ENCODE results near the gene GZMM. TPM values are rescaled to one million over a fixed set of nuclear protein-coding genes. Genes with fewer than 3 reads are reported as not detected.

The GZMM gene
- total and polyA plus RNA-seq, 4 donors = 0.74 to 3.0 (median 2.5) TPM

DNA sequence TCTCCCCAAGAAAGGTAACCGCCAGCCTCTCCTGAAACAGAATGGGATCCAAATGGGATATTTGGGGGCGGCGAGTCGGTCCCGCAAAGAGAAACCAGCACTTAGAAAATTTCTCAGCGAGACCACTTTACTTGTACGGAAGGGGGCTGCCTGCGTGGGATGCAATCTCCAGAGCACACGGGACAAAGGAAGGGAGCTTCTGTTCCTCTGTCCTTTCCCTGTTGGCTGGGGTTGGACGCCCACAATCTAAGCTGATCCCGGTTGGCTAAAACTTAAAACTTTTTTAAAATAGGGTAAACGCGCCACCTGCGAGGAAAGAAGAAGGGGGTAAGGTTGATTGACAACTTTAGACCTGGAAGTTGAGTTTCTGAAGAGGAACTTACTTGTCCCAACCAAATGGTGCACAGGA is 27.7 kb downstream of the GZMM start:
- DNase-seq = peak; percentile 61 to 76 (median 65)
- H3K9me3 ChIP-seq (ENCODE audit: control insufficient read depth in 4 of 4, insufficient read depth in 3 of 4, low read length in 3 of 4) = no peaks in the 10 kb centered on the region
- WGBS, 2 donors = 1% methylated on average over 14 of the region's 14 CpGs
- peaks cover 0 to 35% (median 18%) of the 10 kb centered on the region in 5 donors for H3K4me1 ChIP-seq (ENCODE audit: control insufficient read depth in 5 of 5, insufficient read depth in 5 of 5, low read length in 5 of 5)
- peak overlapping the region; percentile 7 to 76 for H3K27ac ChIP-seq (ENCODE audit: low read depth in 1 of 2, low read length in 1 of 2)
- H3K9ac ChIP-seq (ENCODE audit: insufficient read depth in 1 of 2, low read length in 2 of 2) = peak overlapping the region; percentile 77 to 85
- no peak for ATAC-seq (ENCODE audit: insufficient read depth, low FRiP score)
- H3K4me3 ChIP-seq = peak overlapping the region; percentile 5
- H3K36me3 ChIP-seq (ENCODE audit: control insufficient read depth in 4 of 4, insufficient read depth in 4 of 4, low read length in 4 of 4) = peaks cover 0 to 3% (median 0%) of the 10 kb centered on the region in 4 donors
- no peaks in the 10 kb centered on the region for H3K27me3 ChIP-seq (ENCODE audit: control insufficient read depth in 3 of 3, insufficient read depth in 3 of 3, low read length in 2 of 3)
- no peak for TF ChIP-seq CTCF (IDR thresholded peaks at IDR 0.05; ENCODE audit: control extremely low read depth, extremely low read depth)

DNA sequence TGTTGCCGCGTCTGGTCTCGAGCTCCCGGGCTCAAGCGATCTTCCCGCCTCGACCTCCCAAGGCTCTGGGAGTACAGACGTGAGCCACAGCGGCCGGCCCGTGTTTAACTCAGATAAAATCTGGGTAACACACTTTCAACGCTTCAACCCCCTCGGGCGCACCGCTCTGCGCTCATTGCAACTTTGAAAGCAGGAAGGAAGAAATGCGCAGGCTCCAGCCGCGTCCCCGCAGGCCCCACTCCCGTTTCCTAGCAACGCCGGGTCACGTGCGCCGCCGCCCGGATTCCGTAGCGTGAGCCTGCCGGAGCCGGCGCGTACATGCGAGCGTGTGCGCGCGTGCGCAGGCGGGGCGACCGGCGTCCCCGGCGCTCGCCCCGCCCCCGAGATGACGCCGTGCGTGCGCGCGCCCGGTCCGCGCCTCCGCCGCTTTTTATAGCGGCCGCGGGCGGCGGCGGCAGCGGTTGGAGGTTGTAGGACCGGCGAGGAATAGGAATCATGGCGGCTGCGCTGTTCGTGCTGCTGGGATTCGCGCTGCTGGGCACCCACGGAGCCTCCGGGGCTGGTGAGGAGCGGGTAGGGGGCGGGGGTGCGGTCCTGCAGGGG is 28.4 kb downstream of the GZMM start, which contains the start of gene BSG:
Gene BSG, plus strand, starts transcription at position 457 of the 603 bp plus-strand sequence. Its CDS starts 39 bp downstream, at position 496.
- DNase-seq (peak; percentile 98 to 99 (median 99)), ATAC-seq (ENCODE audit: insufficient read depth, low FRiP score) (peak; percentile 88)
- Histone ChIP-seq H3K36me3 (ENCODE audit: control insufficient read depth in 4 of 4, insufficient read depth in 4 of 4, low read length in 4 of 4) (peaks cover 0 to 5% (median 0%) of the 10 kb centered on the region in 4 donors), H3K27me3 (ENCODE audit: control insufficient read depth in 3 of 3, insufficient read depth in 3 of 3, low read length in 2 of 3) (no peaks in the 10 kb centered on the region), H3K9me3 (ENCODE audit: control insufficient read depth in 4 of 4, insufficient read depth in 3 of 4, low read length in 3 of 4) (no peaks in the 10 kb centered on the region), H3K9ac (ENCODE audit: insufficient read depth in 1 of 2, low read length in 2 of 2) (peak within 1 kb of the TSS; percentile 85 to 90), H3K4me1 (ENCODE audit: control insufficient read depth in 5 of 5, insufficient read depth in 5 of 5, low read length in 5 of 5) (peaks cover 0 to 35% (median 18%) of the 10 kb centered on the region in 5 donors), H3K4me3 (peak within 1 kb of the TSS; percentile 92), H3K27ac (ENCODE audit: low read depth in 1 of 2, low read length in 1 of 2) (peak within 1 kb of the TSS; percentile 95)
- WGBS, 2 donors = 0 to 1% methylated on average over 67 to 79 of the region's 79 CpGs
- TF ChIP-seq CTCF (IDR thresholded peaks at IDR 0.05; ENCODE audit: control extremely low read depth, extremely low read depth) = no peak

GRCh38 chr19:572743-573518 is 29.1 kb downstream of the GZMM start:
- Histone ChIP-seq H3K36me3 (ENCODE audit: control insufficient read depth in 4 of 4, insufficient read depth in 4 of 4, low read length in 4 of 4) (peaks cover 0 to 12% (median 0%) of the 10 kb centered on the region in 4 donors), H3K9me3 (ENCODE audit: control insufficient read depth in 4 of 4, insufficient read depth in 3 of 4, low read length in 3 of 4) (no peaks in the 10 kb centered on the region), H3K9ac (ENCODE audit: insufficient read depth in 1 of 2, low read length in 2 of 2) (peak overlapping the region; percentile 70 to 90), H3K4me1 (ENCODE audit: control insufficient read depth in 5 of 5, insufficient read depth in 5 of 5, low read length in 5 of 5) (peaks cover 0 to 35% (median 18%) of the 10 kb centered on the region in 5 donors), H3K27ac (ENCODE audit: low read depth in 1 of 2, low read length in 1 of 2) (peak overlapping the region; percentile 87 to 95), H3K27me3 (ENCODE audit: control insufficient read depth in 3 of 3, insufficient read depth in 3 of 3, low read length in 2 of 3) (no peaks in the 10 kb centered on the region), H3K4me3 (peak overlapping the region; percentile 92)
- ATAC-seq (ENCODE audit: insufficient read depth, low FRiP score) = no peak
- peak; percentile 54 to 65 (median 54) for DNase-seq
- WGBS, 2 donors = 1% methylated on average over 37 to 55 of the region's 55 CpGs
- no peak for TF ChIP-seq CTCF (IDR thresholded peaks at IDR 0.05; ENCODE audit: control extremely low read depth, extremely low read depth)

Data from lung (tissue), 12 donors.